IPS DF 6.9 (cell line): ENCODE results near the gene CTLA4.

Experiments used
- DNase-seq: peaks from one replicate; pipeline ENCODE4 v3.0.0-alpha.2; 2013; ENCODE audit warnings: low read depth, low spot score
- H3K27ac ChIP-seq: one replicate; pipeline ENCODE4 v1.5.1; 2013; ENCODE audit warnings: low read length, control low read depth
- H3K27me3 ChIP-seq: 2 replicates; pipeline ENCODE4 v1.6.1; 2013; ENCODE audit warnings: mild to moderate bottlenecking, low read length; ENCODE audit not compliant: control insufficient read depth, insufficient read depth
- H3K36me3 ChIP-seq: 2 replicates; pipeline ENCODE4 v1.6.1; 2013; ENCODE audit warnings: low read length; ENCODE audit not compliant: control insufficient read depth, insufficient read depth
- H3K4me1 ChIP-seq: 2 replicates; pipeline ENCODE4 v1.6.1; 2013; ENCODE audit warnings: low read length; ENCODE audit not compliant: control insufficient read depth, insufficient read depth
- H3K4me3 ChIP-seq: 2 replicates; pipeline ENCODE4 v1.5.1; 2013; ENCODE audit warnings: mild to moderate bottlenecking, low read length
- H3K9me3 ChIP-seq: 2 replicates; pipeline ENCODE4 v1.6.1; 2013; ENCODE audit warnings: low read length, inconsistent platforms; ENCODE audit not compliant: control insufficient read depth, insufficient read depth
- WGBS: extraction: QIAGEN DNeasy Blood & Tissue Kit; methylation state at CpG from one replicate; pipeline ENCODE4 v1.1.7; 2013; ENCODE audit warnings: mixed read lengths, missing lambda C conversion rate; ENCODE audit not compliant: insufficient read length, insufficient coverage; 5-methylcytosine and 5-hydroxymethylcytosine counted together

CTLA4 gene

DNA sequence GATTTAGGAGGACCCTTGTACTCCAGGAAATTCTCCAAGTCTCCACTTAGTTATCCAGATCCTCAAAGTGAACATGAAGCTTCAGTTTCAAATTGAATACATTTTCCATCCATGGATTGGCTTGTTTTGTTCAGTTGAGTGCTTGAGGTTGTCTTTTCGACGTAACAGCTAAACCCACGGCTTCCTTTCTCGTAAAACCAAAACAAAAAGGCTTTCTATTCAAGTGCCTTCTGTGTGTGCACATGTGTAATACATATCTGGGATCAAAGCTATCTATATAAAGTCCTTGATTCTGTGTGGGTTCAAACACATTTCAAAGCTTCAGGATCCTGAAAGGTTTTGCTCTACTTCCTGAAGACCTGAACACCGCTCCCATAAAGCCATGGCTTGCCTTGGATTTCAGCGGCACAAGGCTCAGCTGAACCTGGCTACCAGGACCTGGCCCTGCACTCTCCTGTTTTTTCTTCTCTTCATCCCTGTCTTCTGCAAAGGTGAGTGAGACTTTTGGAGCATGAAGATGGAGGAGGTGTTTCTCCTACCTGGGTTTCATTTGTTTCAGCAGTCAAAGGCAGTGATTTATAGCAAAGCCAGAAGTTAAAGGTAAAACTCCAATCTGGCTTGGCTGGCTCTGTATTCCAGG lies at the start of gene CTLA4:
CTLA4 (plus strand) TSS at position 211 of the 640 bp plus-strand sequence; CDS start at position 383, 172 bp downstream.
- H3K27me3 ChIP-seq, result no peaks in the 10 kb centered on the region
- H3K4me1 ChIP-seq, result no peaks in the 10 kb centered on the region
- H3K4me3 ChIP-seq, result no peak within 1 kb of the TSS
- WGBS, result no CpG with 5 or more reads among the region's 6 CpGs
- DNase-seq, result no peak
- H3K36me3 ChIP-seq, result no peaks in the 10 kb centered on the region
- H3K9me3 ChIP-seq, result no peaks in the 10 kb centered on the region
- no peak within 1 kb of the TSS for H3K27ac ChIP-seq

DNA sequence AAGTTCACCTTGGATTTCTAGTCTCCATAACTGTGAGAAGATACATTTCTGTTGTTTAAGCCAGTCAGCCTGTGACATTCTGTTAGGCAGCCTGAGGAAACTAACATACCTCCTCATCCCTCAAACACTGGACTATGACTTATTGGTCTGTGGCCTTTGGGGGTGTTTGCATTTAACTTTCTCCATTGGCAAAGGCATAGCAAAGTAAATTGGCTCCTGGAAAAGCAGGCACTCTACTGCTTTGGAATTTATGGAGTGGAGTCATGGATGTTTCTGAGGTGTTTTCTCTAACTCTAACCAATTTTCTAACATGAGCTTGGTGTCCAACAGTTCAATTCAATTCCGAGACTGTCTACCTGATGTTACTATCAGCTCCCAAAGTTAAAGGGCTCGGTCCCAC lies 48.9 kb upstream of the CTLA4 start:
- H3K36me3 ChIP-seq, result no peaks in the 10 kb centered on the region
- DNase-seq, result no peak
- H3K27me3 ChIP-seq, result no peaks in the 10 kb centered on the region
- WGBS, result no CpG with 5 or more reads among the region's 2 CpGs
- no peaks in the 10 kb centered on the region for H3K4me1 ChIP-seq
- no peak overlapping the region for H3K4me3 ChIP-seq
- H3K27ac ChIP-seq, result no peak overlapping the region
- H3K9me3 ChIP-seq, result no peaks in the 10 kb centered on the region

DNA sequence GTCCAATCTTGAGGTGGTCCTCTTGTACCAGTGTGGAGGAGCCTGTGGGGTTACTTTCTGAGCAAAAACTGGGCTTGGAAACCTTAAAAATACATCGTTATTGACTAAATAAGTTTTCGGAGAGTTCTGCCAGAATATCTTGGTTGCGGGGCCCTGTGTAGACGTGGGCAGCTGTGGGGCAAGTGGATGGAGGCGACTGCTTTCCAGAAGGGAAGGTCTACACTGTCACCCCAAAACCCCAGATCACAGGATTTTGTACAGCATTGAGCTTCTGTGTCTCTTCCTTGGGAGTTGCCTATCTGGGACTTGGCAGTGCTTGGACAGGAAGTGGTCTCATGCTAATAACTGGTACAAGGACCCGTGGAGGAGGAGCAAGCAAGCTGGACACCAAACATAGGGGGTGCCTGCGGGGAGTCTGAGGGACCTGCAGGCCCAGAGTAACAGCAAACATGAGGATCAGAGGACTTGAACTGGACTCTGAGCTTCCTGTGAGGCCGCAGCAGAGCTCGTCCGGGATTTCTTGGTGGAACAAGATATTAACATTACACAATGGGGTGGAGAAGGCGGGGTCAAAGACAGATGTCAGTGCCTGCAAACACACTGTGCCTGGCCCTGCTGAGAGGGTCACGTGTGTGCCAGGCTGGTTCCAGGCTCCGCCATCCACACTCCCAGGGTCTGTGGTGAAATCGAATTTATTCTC lies 48.0 kb upstream of the CTLA4 start:
- H3K36me3 ChIP-seq, result no peaks in the 10 kb centered on the region
- no peaks in the 10 kb centered on the region for H3K9me3 ChIP-seq
- H3K27ac ChIP-seq, result no peak overlapping the region
- H3K27me3 ChIP-seq, result no peaks in the 10 kb centered on the region
- no peak for DNase-seq
- H3K4me3 ChIP-seq, result no peak overlapping the region
- WGBS, result no CpG with 5 or more reads among the region's 14 CpGs
- H3K4me1 ChIP-seq, result no peaks in the 10 kb centered on the region

DNA sequence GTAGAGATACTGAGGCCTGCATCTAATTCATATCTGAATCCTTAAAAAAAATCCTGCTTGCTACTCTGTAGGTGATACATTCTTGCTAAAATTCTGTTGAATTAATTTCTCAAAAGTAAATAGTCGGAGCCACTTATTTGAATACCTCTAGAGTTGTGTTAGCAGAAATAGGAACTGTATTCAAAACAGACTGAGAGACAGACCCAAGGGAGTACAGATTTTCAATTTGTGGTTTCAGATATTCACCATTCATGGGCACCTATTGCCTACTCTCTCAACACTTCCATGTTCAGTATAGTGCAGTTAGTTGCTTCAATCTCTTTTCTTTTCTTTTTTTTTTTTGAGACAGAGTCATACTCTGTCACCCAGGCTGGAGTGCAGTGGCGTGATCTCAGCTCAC lies 46.6 kb upstream of the CTLA4 start:
- no CpG with 5 or more reads among the region's 2 CpGs for WGBS
- Histone ChIP-seq H3K4me1 (no peaks in the 10 kb centered on the region), H3K27ac (no peak overlapping the region), H3K36me3 (no peaks in the 10 kb centered on the region), H3K9me3 (no peaks in the 10 kb centered on the region), H3K27me3 (no peaks in the 10 kb centered on the region), H3K4me3 (no peak overlapping the region)
- no peak for DNase-seq

DNA sequence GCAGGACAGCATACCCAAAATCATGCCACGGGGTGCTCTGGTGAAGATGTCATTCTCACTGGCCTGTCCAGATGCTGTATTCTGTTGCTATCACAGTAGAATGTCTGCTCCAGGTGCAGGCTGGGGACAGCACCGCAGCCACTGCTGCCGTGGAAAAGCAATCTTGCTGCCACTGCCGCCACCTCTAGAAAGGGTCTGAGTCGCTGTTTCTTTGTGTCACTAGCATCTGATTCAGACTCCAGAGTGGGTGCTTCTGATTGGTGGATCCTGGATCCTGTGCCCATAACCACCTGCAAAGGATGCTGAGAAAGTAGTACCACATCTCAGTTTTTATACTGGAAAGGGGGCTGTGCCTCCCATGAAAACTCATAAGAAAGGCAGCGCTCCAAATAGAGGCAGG lies 45.3 kb upstream of the CTLA4 start:
- H3K27me3 ChIP-seq, result no peaks in the 10 kb centered on the region
- no CpG with 5 or more reads among the region's 6 CpGs for WGBS
- no peaks in the 10 kb centered on the region for H3K9me3 ChIP-seq
- DNase-seq, result no peak
- no peak overlapping the region for H3K4me3 ChIP-seq
- H3K36me3 ChIP-seq, result no peaks in the 10 kb centered on the region
- H3K27ac ChIP-seq, result no peak overlapping the region
- no peaks in the 10 kb centered on the region for H3K4me1 ChIP-seq

DNA sequence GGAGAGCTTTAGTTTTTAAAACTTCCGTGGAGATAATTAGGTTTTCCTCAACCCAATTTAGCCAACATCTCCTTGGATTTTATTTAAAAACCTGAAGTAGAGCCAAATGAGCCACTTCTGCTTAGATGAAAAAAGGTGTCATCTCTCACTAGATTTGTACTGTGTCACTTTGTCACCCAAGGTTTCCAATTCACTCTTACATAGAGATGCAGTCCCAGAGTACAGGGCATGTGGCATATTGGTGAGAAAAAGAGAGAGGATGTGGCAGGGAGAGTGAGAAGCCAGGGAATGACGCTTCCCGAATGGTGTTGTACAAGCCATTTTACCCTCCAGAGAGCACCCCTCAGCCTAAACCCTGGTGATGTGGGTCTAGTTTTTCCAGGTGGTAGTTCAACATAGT lies 44.4 kb upstream of the CTLA4 start:
- no peaks in the 10 kb centered on the region for H3K27me3 ChIP-seq
- no peaks in the 10 kb centered on the region for H3K36me3 ChIP-seq
- H3K4me1 ChIP-seq, result no peaks in the 10 kb centered on the region
- H3K9me3 ChIP-seq, result no peaks in the 10 kb centered on the region
- no peak overlapping the region for H3K4me3 ChIP-seq
- WGBS, result no CpG with 5 or more reads among the region's 3 CpGs
- DNase-seq, result no peak
- no peak overlapping the region for H3K27ac ChIP-seq

DNA sequence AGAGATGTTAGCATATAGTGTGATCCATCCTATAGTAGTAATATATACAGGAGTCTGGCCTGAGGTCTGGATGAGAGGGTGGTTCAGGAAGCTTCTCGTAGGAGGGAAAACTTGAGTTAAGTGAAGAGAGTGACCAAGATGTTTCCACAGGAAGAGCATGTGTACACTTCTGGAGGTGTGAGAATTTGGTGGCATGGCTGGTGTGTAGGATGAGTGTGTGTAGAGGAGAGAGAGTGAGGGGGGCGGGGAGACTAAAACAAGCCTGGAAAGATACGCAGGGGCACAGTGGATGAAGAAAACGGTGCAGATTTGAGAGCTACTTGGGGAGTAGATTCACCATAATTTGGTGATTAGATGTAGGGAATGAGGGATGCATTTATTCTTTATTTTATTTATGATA lies 43.5 kb upstream of the CTLA4 start:
- Histone ChIP-seq H3K27me3 (no peaks in the 10 kb centered on the region), H3K4me3 (no peak overlapping the region), H3K27ac (no peak overlapping the region), H3K36me3 (no peaks in the 10 kb centered on the region), H3K9me3 (no peaks in the 10 kb centered on the region), H3K4me1 (no peaks in the 10 kb centered on the region)
- no peak for DNase-seq
- WGBS, result 100% methylated on average over 1 of the region's 4 CpGs

DNA sequence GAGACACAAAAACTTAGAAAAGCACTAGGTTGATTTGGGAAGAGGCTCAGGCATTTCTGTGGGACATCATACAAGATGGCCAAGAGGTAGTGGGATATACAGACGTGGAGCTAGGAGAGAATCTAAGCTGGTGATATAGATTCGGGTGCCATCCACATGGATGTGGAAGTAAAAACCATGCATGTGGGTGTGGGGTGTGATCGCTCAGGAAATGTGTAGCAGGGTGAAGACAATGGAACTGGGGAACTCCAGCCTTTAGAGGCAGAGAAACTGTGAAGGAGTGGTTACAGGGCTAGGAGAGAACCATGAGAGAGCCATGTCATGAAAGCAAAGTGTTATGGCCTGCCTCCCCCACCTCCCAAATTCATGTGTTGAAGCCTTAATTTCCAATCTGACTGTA lies 43.0 kb upstream of the CTLA4 start:
- no peaks in the 10 kb centered on the region for H3K27me3 ChIP-seq
- H3K9me3 ChIP-seq, result no peaks in the 10 kb centered on the region
- H3K36me3 ChIP-seq, result no peaks in the 10 kb centered on the region
- no peak for DNase-seq
- no peak overlapping the region for H3K27ac ChIP-seq
- H3K4me3 ChIP-seq, result no peak overlapping the region
- no CpG with 5 or more reads among the region's 3 CpGs for whole genome bisulfite sequencing
- H3K4me1 ChIP-seq, result no peaks in the 10 kb centered on the region

DNA sequence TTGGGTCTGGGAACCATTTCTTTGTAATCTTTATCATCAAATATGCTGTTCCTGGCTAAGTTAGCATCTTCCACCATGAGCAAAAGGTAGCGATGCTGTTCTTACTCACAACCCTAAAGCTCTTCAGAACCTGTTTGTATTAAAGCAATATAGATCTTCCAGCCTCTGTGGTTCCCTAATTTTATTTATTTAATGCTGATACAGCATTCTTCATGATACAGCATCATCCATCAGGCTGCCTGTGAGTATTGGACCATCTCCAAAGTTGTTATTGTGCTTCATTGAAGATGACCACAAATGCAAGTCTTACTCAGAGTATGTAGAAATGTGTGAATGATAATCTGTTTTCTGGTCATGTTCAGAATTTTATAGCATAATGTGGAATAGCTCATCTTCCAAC lies 40.9 kb upstream of the CTLA4 start:
- Histone ChIP-seq H3K9me3 (no peaks in the 10 kb centered on the region), H3K4me3 (no peak overlapping the region), H3K36me3 (no peaks in the 10 kb centered on the region), H3K27me3 (no peaks in the 10 kb centered on the region), H3K4me1 (no peaks in the 10 kb centered on the region), H3K27ac (no peak overlapping the region)
- DNase-seq, result no peak
- WGBS, result no CpG with 5 or more reads among the region's 1 CpG

DNA sequence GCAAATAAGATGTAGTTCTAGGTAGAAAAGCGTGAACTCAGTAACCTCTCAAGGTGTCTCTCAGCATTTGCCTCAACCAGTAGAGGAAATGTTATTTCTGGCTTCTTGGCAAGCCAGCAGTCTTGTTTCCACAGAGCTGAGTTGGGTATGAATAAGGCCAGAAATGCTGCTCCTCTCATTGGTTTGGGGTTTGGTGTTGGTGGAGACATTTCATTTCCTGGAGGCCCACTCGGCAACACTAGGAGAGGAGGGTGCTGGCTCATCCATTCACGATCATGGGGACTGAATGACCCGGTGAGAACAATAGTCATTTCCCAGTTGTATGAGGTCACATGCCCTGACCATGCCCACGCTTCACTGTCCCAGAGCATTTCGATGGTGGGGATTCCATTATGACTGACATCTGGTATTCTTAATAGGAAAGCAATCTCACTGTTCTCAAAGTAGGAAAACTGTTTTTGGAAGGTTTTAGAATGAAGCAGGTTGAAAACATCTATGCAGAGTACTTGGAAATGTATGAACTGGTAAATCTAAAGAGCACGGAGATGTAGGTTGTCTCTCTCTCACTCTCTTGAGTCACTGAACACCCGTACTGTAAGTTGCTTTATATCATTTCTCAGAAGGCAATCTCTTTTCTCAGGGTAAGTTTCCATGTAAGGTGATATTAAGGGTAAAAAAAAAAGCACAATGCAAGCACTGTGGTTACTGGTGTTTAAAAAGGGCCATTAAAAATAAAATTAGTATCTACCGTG lies 37.1 kb upstream of the CTLA4 start:
- no peaks in the 10 kb centered on the region for H3K9me3 ChIP-seq
- no CpG with 5 or more reads among the region's 9 CpGs for WGBS
- no peaks in the 10 kb centered on the region for H3K27me3 ChIP-seq
- H3K27ac ChIP-seq, result no peak overlapping the region
- no peak overlapping the region for H3K4me3 ChIP-seq
- no peak for DNase-seq
- no peaks in the 10 kb centered on the region for H3K4me1 ChIP-seq
- no peaks in the 10 kb centered on the region for H3K36me3 ChIP-seq
